SH-SY5Y (cell line): ENCODE measurements around the gene MEGF6.

ENCODE experiments used
- GATA2 ChIP-seq: IDR thresholded peaks from 2 replicates; pipeline ENCODE4 v1.6.1; 2011; ENCODE audit warnings: mild to moderate bottlenecking, low read depth, low read length
- GATA3 ChIP-seq: IDR thresholded peaks from 2 replicates; pipeline ENCODE4 v1.6.1; 2011; ENCODE audit warnings: low read depth, mild to moderate bottlenecking, low read length, moderate library complexity

MEGF6 gene

GRCh38 chr1:3533067-3534048 is 78.0 kb downstream of the MEGF6 start:
- TF ChIP-seq GATA3 = no peak
- no peak for TF ChIP-seq GATA2

DNA sequence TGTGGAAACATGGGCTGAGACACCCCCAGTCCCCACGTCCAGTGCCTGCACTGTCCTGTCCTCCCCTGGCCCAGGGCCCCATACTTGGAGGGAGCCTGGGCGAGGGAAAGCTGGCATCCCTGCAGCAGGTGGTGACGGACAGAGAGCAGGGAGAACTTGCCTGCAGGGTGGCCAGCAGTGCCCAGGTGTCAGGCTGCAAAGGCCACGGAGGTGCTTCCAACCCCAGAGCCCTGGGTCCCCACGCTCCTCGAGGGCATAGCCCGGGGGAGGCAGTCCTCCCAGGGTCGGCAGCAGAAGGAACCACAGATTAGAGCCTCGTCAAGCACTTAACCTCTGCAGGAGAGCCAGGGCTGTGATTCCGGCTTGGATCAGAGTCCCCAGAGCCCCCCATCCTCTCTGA is 79.4 kb downstream of the MEGF6 start:
- TF ChIP-seq GATA3 = no peak
- no peak for TF ChIP-seq GATA2

- TF ChIP-seq GATA3 (no peak), GATA2 (no peak)
Observed at GRCh38 chr1:3530926-3531818, 80.1 kb downstream of the MEGF6 start.

DNA sequence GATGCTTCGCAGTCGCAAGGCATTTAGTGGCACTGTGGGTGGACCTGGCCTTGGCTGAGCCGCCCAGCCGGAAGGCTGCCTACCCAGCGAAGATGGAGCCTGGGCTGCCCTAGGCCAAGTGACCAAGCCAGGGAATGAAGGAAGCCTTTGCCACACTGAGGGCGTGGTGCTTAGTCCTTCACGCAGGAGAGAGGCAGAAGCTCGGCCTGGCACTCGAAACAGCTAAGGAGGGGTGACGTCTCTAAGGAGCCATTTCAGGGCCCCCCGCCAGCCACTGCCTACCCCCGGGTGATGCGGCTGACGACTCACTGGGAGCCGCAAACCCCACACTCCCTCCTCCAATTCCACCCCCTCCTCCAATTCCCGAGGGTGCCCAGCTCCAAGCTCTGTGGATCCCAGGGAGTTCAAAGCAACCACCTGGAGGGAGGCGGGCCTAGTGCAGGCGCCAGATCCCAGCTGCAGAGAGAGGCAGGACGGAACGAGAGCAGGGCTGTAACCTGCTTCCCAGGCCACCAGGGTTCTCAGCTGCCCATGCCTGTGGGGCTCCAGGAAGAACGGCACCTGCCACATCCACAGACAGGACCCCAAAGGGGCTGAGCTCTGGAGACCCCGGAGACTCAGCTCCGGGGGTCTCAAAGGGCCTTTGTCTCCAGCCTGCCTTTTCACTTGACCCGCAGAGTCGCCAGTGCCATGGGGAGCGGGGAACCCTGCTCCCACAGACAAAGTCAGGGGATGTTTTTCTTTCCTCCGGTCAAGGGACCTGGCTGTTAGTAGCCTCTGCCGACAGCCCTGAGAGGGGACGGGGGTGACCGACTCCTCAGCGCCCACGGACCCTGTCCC is 81.0 kb downstream of the MEGF6 start:
- no peak for TF ChIP-seq GATA2
- TF ChIP-seq GATA3 = no peak

- no peak for TF ChIP-seq GATA2
Observed at GRCh38 chr1:3529099-3529729, 82.1 kb downstream of the MEGF6 start.

DNA sequence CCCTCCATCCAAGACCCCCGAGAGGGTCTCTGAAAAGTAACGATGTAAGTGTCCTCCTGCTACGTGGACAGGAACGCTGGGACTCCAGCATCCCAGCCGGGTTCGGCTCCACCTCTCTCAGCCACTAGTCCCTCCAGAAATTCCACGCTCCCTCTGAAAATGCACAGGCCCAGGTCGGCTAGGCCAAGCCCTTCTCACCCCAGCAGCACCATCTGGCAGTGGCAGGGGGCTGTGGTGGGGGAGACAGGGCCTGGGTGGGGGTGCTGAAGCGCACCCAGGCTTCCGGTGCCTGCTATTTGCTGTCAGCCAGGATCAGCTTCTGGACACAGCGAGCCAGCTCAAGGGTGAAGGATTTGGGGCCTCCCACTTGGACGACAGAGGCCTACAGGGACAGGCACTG is 83.5 kb downstream of the MEGF6 start:
- TF ChIP-seq GATA2 = no peak

- TF ChIP-seq GATA3 (no peak), GATA2 (no peak)
Observed at GRCh38 chr1:3525551-3526482, 85.5 kb downstream of the MEGF6 start.

- TF ChIP-seq GATA2 (no peak), GATA3 (no peak)
Observed at GRCh38 chr1:3524556-3525203, 86.6 kb downstream of the MEGF6 start.

- TF ChIP-seq GATA2 (no peak), GATA3 (no peak)
Observed at GRCh38 chr1:3523980-3524379, 87.3 kb downstream of the MEGF6 start.

GRCh38 chr1:3522564-3523265 is 88.6 kb downstream of the MEGF6 start:
- TF ChIP-seq GATA3 = no peak
- TF ChIP-seq GATA2 = no peak

- TF ChIP-seq GATA3 (no peak), GATA2 (no peak)
Observed at GRCh38 chr1:3522112-3522511, 89.2 kb downstream of the MEGF6 start.

- TF ChIP-seq GATA2 = no peak
- no peak for TF ChIP-seq GATA3
Observed at GRCh38 chr1:3521426-3521825, 89.9 kb downstream of the MEGF6 start.
